ENCODE data around the gene CXCL14.
"Not testable (repeated sequence)": the region's sequence is repeated elsewhere in the genome, so short reads cannot be mapped to it uniquely, and the experiment has no call there.

The CXCL14 gene

GRCh38 chr5:135541807-135542502 lies 36.8 kb downstream of the CXCL14 start:
- no peak for DNase-seq

GRCh38 chr5:135539430-135540005 lies 39.3 kb downstream of the CXCL14 start:
- DNase-seq = no peak

- DNase-seq = no peak
Observed at GRCh38 chr5:135538261-135538660, 40.5 kb downstream of the CXCL14 start.

GRCh38 chr5:135537745-135538144 lies 41.0 kb downstream of the CXCL14 start:
- DNase-seq = no peak

- no peak for DNase-seq
Observed at GRCh38 chr5:135537271-135537670, 41.5 kb downstream of the CXCL14 start.

- DNase-seq = no peak
Observed at GRCh38 chr5:135535820-135536801, 42.7 kb downstream of the CXCL14 start, which contains the start of gene NEUROG1. Gene NEUROG1, minus strand, starts transcription at chr5:135535964. Its CDS starts 274 bp downstream, at chr5:135535690.

- DNase-seq = no peak
Observed at GRCh38 chr5:135535420-135535819, 43.4 kb downstream of the CXCL14 start.

- no peak for DNase-seq
Observed at GRCh38 chr5:135534609-135535419, 44.0 kb downstream of the CXCL14 start.

GRCh38 chr5:135533794-135534193 lies 45.0 kb downstream of the CXCL14 start:
- no peak for DNase-seq

GRCh38 chr5:135533334-135533733 lies 45.5 kb downstream of the CXCL14 start:
- DNase-seq = no peak

- not testable (repeated sequence) for DNase-seq
Observed at GRCh38 chr5:135529576-135529975, 49.2 kb downstream of the CXCL14 start.

GRCh38 chr5:135526924-135527323 lies 51.9 kb downstream of the CXCL14 start:
- no peak for DNase-seq

GRCh38 chr5:135521964-135522363 lies 56.8 kb downstream of the CXCL14 start:
- no peak for DNase-seq

Measured in activated CD4-positive, alpha-beta T cell treated with anti-CD3 and anti-CD28 coated beads, Interleukin-2, amount 50 U/mL, for 1 hour (primary cell).